Measurements from ENCODE around the gene ZNF883. TPM values are rescaled to one million over a fixed set of nuclear protein-coding genes. Genes with fewer than 3 reads are reported as not detected.

Gene ZNF883
- total RNA-seq, 6 donors from 2014 or later: 0.26 to 1.2 (median 0.69) TPM; not detected in 1

DNA sequence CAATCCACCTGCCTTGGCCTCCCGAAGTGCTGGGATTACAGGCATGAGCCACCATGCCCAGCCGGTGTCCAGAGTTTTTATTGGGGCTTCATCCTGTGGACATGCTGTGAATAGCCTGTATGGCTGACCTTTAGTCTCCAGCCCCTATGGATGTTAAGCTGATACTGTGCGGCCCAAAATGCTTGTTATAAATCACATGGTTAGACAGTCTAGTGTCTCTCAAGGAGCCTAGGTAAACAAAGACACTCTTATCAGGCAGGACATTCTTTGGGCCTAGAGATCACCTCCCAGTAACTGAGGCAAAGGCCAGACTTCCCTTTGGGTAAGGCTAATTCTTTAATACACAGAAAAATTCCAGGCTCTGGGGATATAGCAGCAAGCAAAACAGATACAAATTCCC is 99.4 kb downstream of the ZNF883 start:
- Histone ChIP-seq H3K27me3 (no peaks in the 10 kb centered on the region), H3K4me1 (no peaks in the 10 kb centered on the region), H3K4me3 (no peak overlapping the region), H3K27ac (no peak overlapping the region), H3K9me3 (no peaks in the 10 kb centered on the region), H3K36me3 (no peaks in the 10 kb centered on the region)
- DNase-seq (no peak), ATAC-seq (ENCODE audit: low FRiP score in 2 of 2) (no peak)
- TF ChIP-seq EP300 (IDR thresholded peaks at IDR 0.05): no peak
- TF ChIP-seq, protein P1, sequence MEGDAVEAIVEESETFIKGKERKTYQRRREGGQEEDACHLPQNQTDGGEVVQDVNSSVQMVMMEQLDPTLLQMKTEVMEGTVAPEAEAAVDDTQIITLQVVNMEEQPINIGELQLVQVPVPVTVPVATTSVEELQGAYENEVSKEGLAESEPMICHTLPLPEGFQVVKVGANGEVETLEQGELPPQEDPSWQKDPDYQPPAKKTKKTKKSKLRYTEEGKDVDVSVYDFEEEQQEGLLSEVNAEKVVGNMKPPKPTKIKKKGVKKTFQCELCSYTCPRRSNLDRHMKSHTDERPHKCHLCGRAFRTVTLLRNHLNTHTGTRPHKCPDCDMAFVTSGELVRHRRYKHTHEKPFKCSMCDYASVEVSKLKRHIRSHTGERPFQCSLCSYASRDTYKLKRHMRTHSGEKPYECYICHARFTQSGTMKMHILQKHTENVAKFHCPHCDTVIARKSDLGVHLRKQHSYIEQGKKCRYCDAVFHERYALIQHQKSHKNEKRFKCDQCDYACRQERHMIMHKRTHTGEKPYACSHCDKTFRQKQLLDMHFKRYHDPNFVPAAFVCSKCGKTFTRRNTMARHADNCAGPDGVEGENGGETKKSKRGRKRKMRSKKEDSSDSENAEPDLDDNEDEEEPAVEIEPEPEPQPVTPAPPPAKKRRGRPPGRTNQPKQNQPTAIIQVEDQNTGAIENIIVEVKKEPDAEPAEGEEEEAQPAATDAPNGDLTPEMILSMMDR (IDR thresholded peaks at IDR 0.05): no peak
- no peak for TF ChIP-seq POLR2A (IDR thresholded peaks at IDR 0.05)
- no peak for TF ChIP-seq POLR2AphosphoS5 (IDR thresholded peaks at IDR 0.05)
- WGBS, 2 donors: 92 to 100% methylated on average over 2 to 3 of the region's 3 CpGs

DNA sequence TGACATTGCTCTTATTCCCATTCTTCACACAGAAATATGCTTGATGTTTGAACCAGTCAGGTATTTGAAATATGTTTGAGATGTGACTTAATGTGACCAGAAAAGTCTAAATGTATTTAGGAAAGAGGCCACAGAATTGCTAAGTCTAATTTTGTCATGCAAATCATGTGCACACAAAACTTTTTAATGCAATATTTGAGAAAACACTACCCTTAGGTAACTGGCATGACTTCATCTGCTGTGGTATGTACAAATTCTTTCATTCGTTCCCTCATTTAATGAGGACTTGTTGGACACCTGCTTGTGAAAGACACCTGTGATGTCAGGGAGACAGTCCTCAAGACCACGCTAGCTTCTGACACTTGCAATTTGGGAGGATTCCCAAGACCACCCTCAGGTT is 100.3 kb downstream of the ZNF883 start:
- H3K4me3 ChIP-seq: no peak overlapping the region
- TF ChIP-seq, protein P1 (IDR thresholded peaks at IDR 0.05): no peak
- no peak for TF ChIP-seq POLR2AphosphoS5 (IDR thresholded peaks at IDR 0.05)
- no peak for TF ChIP-seq EP300 (IDR thresholded peaks at IDR 0.05)
- TF ChIP-seq POLR2A (IDR thresholded peaks at IDR 0.05): no peak
- DNase-seq (no peak), ATAC-seq (ENCODE audit: low FRiP score in 2 of 2) (no peak)
- 61 to 76% methylated on average over 2 of the region's 2 CpGs for WGBS, 2 donors
- H3K36me3 ChIP-seq: no peaks in the 10 kb centered on the region
- no peak overlapping the region for H3K27ac ChIP-seq
- H3K4me1 ChIP-seq: no peaks in the 10 kb centered on the region
- no peaks in the 10 kb centered on the region for H3K9me3 ChIP-seq
- no peaks in the 10 kb centered on the region for H3K27me3 ChIP-seq

Other genes with a start within 250 kb of the ZNF883 start
- 10 to 100 TPM in 5 of 6 donors, 1 to 10 TPM in 1; 9.1 to 23.6 (median 14.8) TPM for gene SLC46A2, start 121.3 kb downstream of the ZNF883 start, total RNA-seq
- gene ZFP37, start 44.5 kb upstream of the ZNF883 start, total RNA-seq: 1 to 10 TPM in 5 of 6 donors, not detected in 1; 1.0 to 2.5 (median 1.3) TPM
- gene SLC31A2, start 138.8 kb upstream of the ZNF883 start, total RNA-seq: 10 to 100 TPM; 43.1 to 79.6 (median 57.4) TPM
- gene FKBP15, start 209.1 kb upstream of the ZNF883 start, total RNA-seq: 10 to 100 TPM; 36.5 to 72.3 (median 50.0) TPM
- 10 to 100 TPM; 10.5 to 44.7 (median 28.5) TPM for gene SLC31A1, start 209.4 kb upstream of the ZNF883 start, total RNA-seq